Large intestine (tissue), 12 donors: ENCODE results near the gene SULT2A1. TPM values are rescaled to one million over a fixed set of nuclear protein-coding genes. Genes with fewer than 3 reads are reported as not detected.
"Not testable (repeated sequence)": the region's sequence is repeated elsewhere in the genome, so short reads cannot be mapped to it uniquely, and the experiment has no call there.

Source experiments
- DNase-seq, 2 donors: peaks; one replicate each; pipeline versions ENCODE4 v3.0.0 to v3.0.0-alpha.2; 2013
- H3K27ac ChIP-seq: one replicate; pipeline ENCODE4 v1.5.1; 2013; ENCODE audit warnings: low read length
- H3K27me3 ChIP-seq: 2 replicates; pipeline ENCODE4 v1.6.1; 2013; ENCODE audit warnings: low read length; ENCODE audit not compliant: control insufficient read depth, insufficient read depth
- H3K36me3 ChIP-seq: 2 replicates; pipeline ENCODE4 v1.6.1; 2013; ENCODE audit warnings: low read length; ENCODE audit not compliant: control insufficient read depth, insufficient read depth
- H3K4me1 ChIP-seq: one replicate; pipeline ENCODE4 v1.6.1; 2013; ENCODE audit warnings: low read length; ENCODE audit not compliant: control insufficient read depth, insufficient read depth
- H3K4me3 ChIP-seq: one replicate; pipeline ENCODE4 v1.5.1; 2013; ENCODE audit warnings: low read length
- H3K9me3 ChIP-seq: one replicate; pipeline ENCODE4 v1.6.1; 2013; ENCODE audit warnings: mild to moderate bottlenecking, low read depth, low read length, moderate library complexity; ENCODE audit not compliant: control insufficient read depth
- WGBS: methylation state at CpG from one replicate; pipeline ENCODE4 v1.1.5; 2013; ENCODE audit warnings: low lambda C conversion rate; ENCODE audit not compliant: insufficient coverage; 5-methylcytosine and 5-hydroxymethylcytosine counted together
- long read RNA-seq, 11 donors: transcript quantifications; one replicate each; lab custom pipeline, GENCODE V29; 2026
- polyA plus RNA-seq: library from polyadenylated mRNA; unstranded; fragments of 120-200 nt; gene quantifications from one replicate; pipeline ENCODE4 v1.2.1, GENCODE V29; 2013

The SULT2A1 gene, protein sequence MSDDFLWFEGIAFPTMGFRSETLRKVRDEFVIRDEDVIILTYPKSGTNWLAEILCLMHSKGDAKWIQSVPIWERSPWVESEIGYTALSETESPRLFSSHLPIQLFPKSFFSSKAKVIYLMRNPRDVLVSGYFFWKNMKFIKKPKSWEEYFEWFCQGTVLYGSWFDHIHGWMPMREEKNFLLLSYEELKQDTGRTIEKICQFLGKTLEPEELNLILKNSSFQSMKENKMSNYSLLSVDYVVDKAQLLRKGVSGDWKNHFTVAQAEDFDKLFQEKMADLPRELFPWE
- 190 TPM for polyA plus RNA-seq
- long read RNA-seq, donor 1, transcript SULT2A1-201 (6 exons, 1,987 nt): major isoform, 72 of 106 reads
- long read RNA-seq, donor 1, partial matches to known transcripts: 26 of 106 reads
- long read RNA-seq, donor 1, other reads (novel, unspliced or antisense): 8 of 106 reads
- long read RNA-seq, donor 2, transcript SULT2A1-201 (6 exons, 1,987 nt): major isoform, 107 of 172 reads
- long read RNA-seq, donor 2, partial matches to known transcripts: 53 of 172 reads
- long read RNA-seq, donor 2, other reads (novel, unspliced or antisense): 12 of 172 reads
- long read RNA-seq, donor 3, transcript SULT2A1-201 (6 exons, 1,987 nt): major isoform, 173 of 308 reads
- long read RNA-seq, donor 3, partial matches to known transcripts: 120 of 308 reads
- long read RNA-seq, donor 3, other reads (novel, unspliced or antisense): 15 of 308 reads
- long read RNA-seq, donor 4, transcript SULT2A1-201 (6 exons, 1,987 nt): major isoform, 14 of 30 reads
- long read RNA-seq, donor 4, partial matches to known transcripts: 16 of 30 reads
- long read RNA-seq, donor 4, other reads (novel, unspliced or antisense): 0 of 30 reads
- long read RNA-seq, donor 5, partial matches to known transcripts: 0 of 2 reads
- long read RNA-seq, donor 5, other reads (novel, unspliced or antisense): 0 of 2 reads
- long read RNA-seq, donor 6, transcript SULT2A1-201 (6 exons, 1,987 nt): major isoform, 67 of 116 reads
- long read RNA-seq, donor 6, partial matches to known transcripts: 49 of 116 reads
- long read RNA-seq, donor 6, other reads (novel, unspliced or antisense): 0 of 116 reads
- long read RNA-seq, donor 7, partial matches to known transcripts: 0 of 3 reads
- long read RNA-seq, donor 7, other reads (novel, unspliced or antisense): 0 of 3 reads
- long read RNA-seq, donor 8, transcript SULT2A1-201 (6 exons, 1,987 nt): major isoform, 140 of 279 reads
- long read RNA-seq, donor 8, partial matches to known transcripts: 127 of 279 reads
- long read RNA-seq, donor 8, other reads (novel, unspliced or antisense): 12 of 279 reads
- long read RNA-seq, donor 9, transcript SULT2A1-201 (6 exons, 1,987 nt): major isoform, 170 of 287 reads
- long read RNA-seq, donor 9, partial matches to known transcripts: 117 of 287 reads
- long read RNA-seq, donor 9, other reads (novel, unspliced or antisense): 0 of 287 reads
- long read RNA-seq, donor 10, transcript SULT2A1-201 (6 exons, 1,987 nt): major isoform, 58 of 100 reads
- long read RNA-seq, donor 10, partial matches to known transcripts: 33 of 100 reads
- long read RNA-seq, donor 10, other reads (novel, unspliced or antisense): 9 of 100 reads
- long read RNA-seq, donor 11, transcript SULT2A1-201 (6 exons, 1,987 nt): major isoform, 88 of 132 reads
- long read RNA-seq, donor 11, partial matches to known transcripts: 34 of 132 reads
- long read RNA-seq, donor 11, other reads (novel, unspliced or antisense): 10 of 132 reads

- Histone ChIP-seq H3K27ac (peak within 1 kb of the TSS; percentile 89), H3K4me3 (peak within 1 kb of the TSS; percentile 59), H3K27me3 (no peaks in the 10 kb centered on the region), H3K9me3 (no peaks in the 10 kb centered on the region), H3K4me1 (peaks cover 5% of the 10 kb centered on the region), H3K36me3 (peaks cover 20% of the 10 kb centered on the region)
- peak; percentile 82 to 91 for DNase-seq
- WGBS: 12% methylated on average over 4 of the region's 12 CpGs
Measured at GRCh38 chr19:47886010-47886559, at the start of gene SULT2A1. Gene SULT2A1, minus strand, starts transcription at chr19:47886315. Its CDS starts 58 bp downstream, at chr19:47886257.

- H3K27ac ChIP-seq, DNase-seq, H3K4me1 ChIP-seq, H3K36me3 ChIP-seq, H3K27me3 ChIP-seq, H3K9me3 ChIP-seq, H3K4me3 ChIP-seq: not testable (repeated sequence)
- no CpG with 5 or more reads among the region's 20 CpGs for WGBS
Measured at GRCh38 chr19:47928581-47928980, 42.5 kb upstream of the SULT2A1 start.

DNA sequence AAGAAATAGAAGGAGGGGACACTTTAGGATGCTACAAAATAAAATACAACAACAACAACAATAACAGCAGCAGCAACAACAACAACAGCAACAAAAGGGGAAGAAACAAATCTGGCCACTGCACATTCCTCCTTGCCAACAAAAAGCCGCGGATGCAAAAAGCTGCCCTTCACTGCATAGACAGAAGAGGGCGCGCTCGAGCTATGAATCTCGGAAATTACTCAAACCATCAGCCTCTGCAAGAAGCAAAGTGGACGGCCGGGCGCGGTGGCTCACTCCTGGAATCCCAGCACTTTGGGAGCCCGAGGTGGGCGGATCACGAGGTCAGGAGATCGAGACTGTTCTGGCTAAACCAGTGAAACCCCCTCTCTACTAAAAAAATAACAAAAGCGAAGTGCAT lies 34.0 kb upstream of the SULT2A1 start:
- H3K36me3 ChIP-seq: not testable (repeated sequence)

GRCh38 chr19:47910191-47910590 lies 24.1 kb upstream of the SULT2A1 start:
- no CpG with 5 or more reads among the region's 2 CpGs for WGBS
- not testable (repeated sequence) for H3K36me3 ChIP-seq, H3K4me3 ChIP-seq, H3K9me3 ChIP-seq, DNase-seq, H3K4me1 ChIP-seq, H3K27ac ChIP-seq, H3K27me3 ChIP-seq

More for the DNA sequence above, 34.0 kb upstream of the SULT2A1 start:
- not testable (repeated sequence) for H3K4me1 ChIP-seq, H3K27me3 ChIP-seq, H3K27ac ChIP-seq, H3K9me3 ChIP-seq, H3K4me3 ChIP-seq, DNase-seq
- no CpG with 5 or more reads among the region's 15 CpGs for WGBS

DNA sequence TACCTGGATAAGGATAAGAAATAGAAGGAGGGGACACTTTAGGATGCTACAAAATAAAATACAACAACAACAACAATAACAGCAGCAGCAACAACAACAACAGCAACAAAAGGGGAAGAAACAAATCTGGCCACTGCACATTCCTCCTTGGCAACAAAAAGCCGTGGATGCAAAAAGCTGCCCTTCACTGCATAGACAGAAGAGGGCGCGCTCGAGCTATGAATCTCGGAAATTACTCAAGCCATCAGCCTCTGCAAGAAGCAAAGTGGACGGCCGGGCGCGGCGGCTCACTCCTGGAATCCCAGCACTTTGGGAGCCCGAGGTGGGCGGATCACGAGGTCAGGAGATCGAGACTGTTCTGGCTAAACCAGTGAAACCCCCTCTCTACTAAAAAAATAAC lies 23.2 kb upstream of the SULT2A1 start:
- not testable (repeated sequence) for DNase-seq, H3K27me3 ChIP-seq, H3K36me3 ChIP-seq, H3K27ac ChIP-seq, H3K4me3 ChIP-seq, H3K4me1 ChIP-seq, H3K9me3 ChIP-seq
- no CpG with 5 or more reads among the region's 14 CpGs for WGBS

DNA sequence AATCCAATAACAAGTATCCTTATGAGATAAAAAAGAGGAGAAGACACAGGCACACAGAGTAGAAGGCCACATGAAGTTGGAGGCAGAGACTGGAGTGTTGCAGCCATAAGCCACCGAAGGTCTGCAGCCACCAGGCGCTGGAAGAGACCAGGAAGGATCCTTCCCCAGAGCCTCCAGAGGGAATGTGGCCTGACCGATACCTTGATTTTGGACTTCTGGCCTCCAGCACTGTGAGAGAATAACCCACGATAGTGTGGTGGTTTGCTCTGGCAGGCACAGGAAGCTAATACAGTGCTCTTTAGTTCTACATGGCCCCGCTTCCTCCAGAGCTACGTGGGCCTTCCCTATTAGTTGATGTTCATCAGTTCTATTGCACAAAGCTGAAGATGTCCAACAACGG lies 15.3 kb upstream of the SULT2A1 start:
- Histone ChIP-seq H3K36me3 (no peaks in the 10 kb centered on the region), H3K27me3 (no peaks in the 10 kb centered on the region), H3K9me3 (no peaks in the 10 kb centered on the region), H3K27ac (no peak overlapping the region), H3K4me3 (no peak overlapping the region), H3K4me1 (peaks cover 4% of the 10 kb centered on the region)
- no peak for DNase-seq
- no CpG with 5 or more reads among the region's 7 CpGs for whole genome bisulfite sequencing

- Histone ChIP-seq H3K4me3 (no peak overlapping the region), H3K27ac (no peak overlapping the region), H3K9me3 (no peaks in the 10 kb centered on the region), H3K27me3 (no peaks in the 10 kb centered on the region), H3K4me1 (peaks cover 8% of the 10 kb centered on the region), H3K36me3 (no peaks in the 10 kb centered on the region)
- WGBS: 89% methylated on average over 3 of the region's 8 CpGs
- DNase-seq: no peak
Measured at GRCh38 chr19:47899335-47899734, 13.2 kb upstream of the SULT2A1 start.

DNA sequence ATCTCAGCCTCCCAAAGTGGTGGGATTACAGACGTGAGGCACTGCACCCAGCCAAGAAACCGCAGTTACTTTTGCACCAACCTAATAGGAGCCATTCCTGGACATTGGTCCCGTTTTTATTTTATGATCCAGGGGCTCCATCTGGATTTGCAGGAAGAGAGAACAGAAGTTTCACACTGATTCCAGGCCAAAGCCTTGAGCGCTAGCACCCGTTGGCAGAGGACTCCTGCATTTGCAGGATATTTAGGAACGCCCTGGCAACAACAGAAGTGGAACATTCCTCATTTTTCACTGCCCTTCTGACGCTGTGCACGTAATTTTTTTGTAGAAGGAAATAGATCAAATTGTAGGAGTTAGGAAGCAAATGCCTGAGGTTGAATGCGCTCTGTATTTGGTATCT lies 11.7 kb upstream of the SULT2A1 start:
- Histone ChIP-seq H3K27ac (no peak overlapping the region), H3K4me3 (no peak overlapping the region), H3K4me1 (peaks cover 8% of the 10 kb centered on the region), H3K27me3 (no peaks in the 10 kb centered on the region), H3K9me3 (peaks cover 5% of the 10 kb centered on the region), H3K36me3 (no peaks in the 10 kb centered on the region)
- no peak for DNase-seq
- no CpG with 5 or more reads among the region's 9 CpGs for WGBS

DNA sequence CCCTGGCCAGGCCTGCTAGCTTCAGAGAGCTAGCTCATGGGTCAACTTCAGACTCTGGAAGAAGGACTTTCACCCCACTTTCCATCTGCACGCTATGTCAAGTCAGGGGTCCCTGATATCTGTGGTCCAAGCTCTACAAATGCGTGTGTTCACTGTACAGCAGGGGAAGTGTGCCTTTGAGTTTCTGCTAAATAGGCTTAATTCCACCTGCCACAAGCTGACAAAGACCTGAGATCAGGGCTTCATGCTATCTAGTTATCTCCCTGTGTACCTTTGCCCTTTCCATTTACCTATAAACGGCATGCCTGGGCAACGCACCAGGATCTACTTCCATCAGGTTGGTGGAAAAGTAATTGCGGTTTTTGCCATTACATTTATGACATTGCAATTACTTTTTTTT lies 10.7 kb upstream of the SULT2A1 start:
- Histone ChIP-seq H3K9me3 (peaks cover 9% of the 10 kb centered on the region), H3K4me3 (no peak overlapping the region), H3K27ac (peak overlapping the region; percentile 56), H3K36me3 (no peaks in the 10 kb centered on the region), H3K27me3 (no peaks in the 10 kb centered on the region), H3K4me1 (peaks cover 14% of the 10 kb centered on the region)
- no CpG with 5 or more reads among the region's 5 CpGs for WGBS
- DNase-seq: peak; percentile 66 to 85
